Measurements from ENCODE around the gene RPSA.
A peak's percentile ranks its signal among the peaks of the same experiment; 100 is the strongest.
"Not testable (repeated sequence)": the region's sequence is repeated elsewhere in the genome, so short reads cannot be mapped to it uniquely, and the experiment has no call there.

The RPSA gene

DNA sequence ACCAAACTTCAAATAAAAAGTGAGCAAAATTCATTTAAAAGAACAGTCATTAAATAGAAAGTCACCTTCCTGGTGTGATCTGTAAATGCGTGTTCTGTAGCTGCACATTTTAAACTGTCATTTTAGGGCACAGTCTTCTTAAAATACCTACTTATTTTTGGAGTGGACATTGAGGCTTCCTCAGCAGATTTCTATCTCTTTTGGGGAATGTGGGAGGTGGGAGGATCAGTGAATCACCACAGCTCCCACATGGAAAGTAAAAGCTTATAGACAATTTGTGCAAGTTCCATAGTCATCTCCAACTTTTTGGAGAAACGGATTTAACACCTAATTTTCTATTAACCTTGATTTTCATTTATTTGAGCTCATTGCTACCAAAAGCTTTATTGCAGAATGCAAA is 39.9 kb downstream of the RPSA start:
- DNase-seq: no peak
- in situ Hi-C loops (cut with HindIII; ENCODE audit: low pct_ligation_motif_present, low pct_unique_long_range_greater_than_20kb, low sequenced_read_pairs): no loop called here

DNA sequence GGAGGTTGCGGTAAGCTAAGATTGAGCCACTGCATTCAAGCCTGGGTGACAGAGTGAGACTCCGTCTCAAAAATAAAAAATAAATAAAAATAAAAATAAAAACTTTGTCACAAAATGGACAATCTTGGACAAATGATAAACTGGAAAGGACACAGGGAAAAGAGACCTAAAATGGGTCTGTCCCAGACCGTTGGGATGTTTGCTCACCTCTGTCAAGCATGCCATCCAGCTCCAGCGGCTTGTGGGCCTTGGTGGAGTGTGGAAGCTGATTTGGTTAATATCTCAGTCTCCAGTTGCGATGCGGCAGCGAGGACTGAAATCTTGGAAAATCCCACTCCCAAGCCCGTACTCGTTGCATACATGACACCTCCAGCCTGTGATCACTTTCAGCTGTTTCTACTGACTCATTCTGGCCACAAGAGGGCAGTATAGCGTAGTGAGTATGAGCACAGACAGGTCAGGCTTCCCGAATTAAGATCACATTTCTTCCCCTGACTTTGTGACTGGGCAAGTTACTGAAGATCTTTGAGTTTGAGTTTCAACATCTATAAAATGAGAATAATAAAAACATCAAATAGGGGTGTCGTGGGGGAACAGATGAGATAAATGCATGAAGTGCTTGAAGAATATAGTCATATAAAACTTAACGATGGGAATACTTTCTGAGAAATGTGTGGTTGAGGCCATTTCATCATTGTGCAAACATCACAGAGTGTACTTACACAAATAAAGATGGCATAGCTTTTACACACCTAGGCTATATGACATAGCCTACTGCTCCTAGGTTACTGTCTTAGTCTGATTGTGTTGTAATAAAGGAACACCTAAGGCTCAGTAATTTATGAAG is 41.3 kb downstream of the RPSA start:
- in situ Hi-C loops (cut with HindIII; ENCODE audit: low pct_ligation_motif_present, low pct_unique_long_range_greater_than_20kb, low sequenced_read_pairs): no loop called here
- peak; percentile 78 for DNase-seq

DNA sequence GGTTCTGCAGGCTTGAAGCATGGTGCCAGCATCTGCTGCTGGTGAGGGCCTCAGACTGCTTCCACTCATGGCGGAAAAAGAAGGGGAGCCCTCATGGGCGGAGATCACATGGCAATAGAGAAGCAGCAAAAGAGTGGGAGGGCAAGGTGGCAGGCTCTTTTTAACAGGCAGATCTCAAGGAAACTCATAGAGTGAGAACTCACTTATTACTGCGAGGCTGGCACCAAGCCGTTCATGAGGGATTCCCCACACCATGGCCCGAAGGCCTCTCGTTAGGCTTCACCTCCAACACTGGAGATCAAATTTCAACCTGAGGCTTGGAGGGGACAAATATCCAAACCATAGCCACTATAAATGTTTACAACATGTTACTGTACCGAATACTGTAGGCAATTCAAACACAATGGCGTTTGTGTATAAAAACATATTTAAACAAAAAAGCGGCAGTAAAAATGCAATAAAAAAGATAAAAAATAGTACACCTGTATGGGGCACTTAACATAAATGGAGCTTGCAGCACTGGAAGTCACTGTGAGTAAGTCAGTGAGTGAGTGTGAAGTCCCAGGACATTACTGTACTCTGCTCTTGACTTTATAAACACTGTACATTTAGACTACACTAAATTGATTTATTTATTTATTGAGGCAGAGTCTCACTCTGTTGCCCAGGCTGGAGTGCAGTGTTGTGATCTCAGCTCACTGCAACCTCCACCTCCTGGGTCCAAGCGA is 42.1 kb downstream of the RPSA start:
- DNase-seq: no peak
- in situ Hi-C loops (cut with HindIII; ENCODE audit: low pct_ligation_motif_present, low pct_unique_long_range_greater_than_20kb, low sequenced_read_pairs): no loop called here

DNA sequence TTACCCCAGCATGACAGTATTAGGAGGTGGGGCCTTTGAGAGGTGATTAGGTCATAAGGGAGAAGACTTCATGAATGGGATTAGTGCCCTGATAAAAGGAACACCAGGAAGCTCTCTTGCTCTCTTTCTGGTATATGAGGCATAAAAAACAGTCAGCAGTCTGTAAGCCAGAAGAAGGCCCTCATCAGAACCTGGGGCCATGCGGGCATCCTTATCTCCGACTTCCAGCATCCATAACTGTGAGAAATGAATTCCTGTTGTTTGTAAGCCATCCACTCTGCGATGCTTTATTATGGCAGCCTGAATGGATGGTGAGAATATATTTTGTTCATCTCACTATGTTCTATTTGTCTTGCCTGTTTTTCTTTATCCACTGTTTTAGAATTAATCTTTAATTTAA is 43.3 kb downstream of the RPSA start:
- in situ Hi-C loops (cut with HindIII; ENCODE audit: low pct_ligation_motif_present, low pct_unique_long_range_greater_than_20kb, low sequenced_read_pairs): no loop called here
- no peak for DNase-seq

DNA sequence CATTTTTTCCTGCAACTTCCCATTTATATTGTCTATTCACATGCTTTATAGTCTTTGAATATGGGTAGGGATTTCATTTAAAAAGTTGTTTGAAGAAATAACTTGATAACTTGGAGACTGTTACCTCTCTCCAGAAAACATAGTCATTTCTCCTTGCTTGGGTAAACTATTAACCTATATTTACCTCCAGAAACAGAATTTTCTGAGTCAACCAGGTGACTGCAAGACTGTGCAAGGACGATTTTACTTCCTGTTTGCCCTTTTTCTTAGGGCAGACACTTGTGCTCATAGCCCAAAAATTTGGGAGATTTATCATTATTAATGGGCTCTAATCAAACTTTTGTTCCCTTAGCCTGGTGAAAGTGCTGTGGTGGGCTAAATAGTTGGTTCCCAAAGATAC is 46.6 kb downstream of the RPSA start:
- no peak for DNase-seq
- in situ Hi-C loops (cut with HindIII; ENCODE audit: low pct_ligation_motif_present, low pct_unique_long_range_greater_than_20kb, low sequenced_read_pairs): no loop called here

DNA sequence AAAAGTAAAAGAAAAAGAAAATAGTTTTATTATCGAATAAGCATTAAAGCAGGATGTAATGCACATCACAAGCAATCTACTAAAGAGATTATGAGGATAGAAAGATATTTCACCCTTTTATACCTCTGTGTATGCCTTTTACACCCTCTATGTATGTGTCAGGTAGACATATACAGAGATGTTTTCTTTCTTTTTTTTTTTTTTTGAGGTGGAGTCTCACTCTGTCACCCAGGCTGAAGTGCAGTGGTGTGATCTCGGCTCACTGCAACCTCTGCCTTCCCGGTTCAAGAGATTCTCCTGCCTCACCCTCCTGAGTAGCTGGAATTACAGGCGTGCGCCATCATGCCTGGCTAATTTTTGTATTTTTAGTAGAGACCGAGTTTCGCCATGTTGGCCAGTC is 47.4 kb downstream of the RPSA start:
- in situ Hi-C loops (cut with HindIII; ENCODE audit: low pct_ligation_motif_present, low pct_unique_long_range_greater_than_20kb, low sequenced_read_pairs); DNase-seq: not testable (repeated sequence)

DNA sequence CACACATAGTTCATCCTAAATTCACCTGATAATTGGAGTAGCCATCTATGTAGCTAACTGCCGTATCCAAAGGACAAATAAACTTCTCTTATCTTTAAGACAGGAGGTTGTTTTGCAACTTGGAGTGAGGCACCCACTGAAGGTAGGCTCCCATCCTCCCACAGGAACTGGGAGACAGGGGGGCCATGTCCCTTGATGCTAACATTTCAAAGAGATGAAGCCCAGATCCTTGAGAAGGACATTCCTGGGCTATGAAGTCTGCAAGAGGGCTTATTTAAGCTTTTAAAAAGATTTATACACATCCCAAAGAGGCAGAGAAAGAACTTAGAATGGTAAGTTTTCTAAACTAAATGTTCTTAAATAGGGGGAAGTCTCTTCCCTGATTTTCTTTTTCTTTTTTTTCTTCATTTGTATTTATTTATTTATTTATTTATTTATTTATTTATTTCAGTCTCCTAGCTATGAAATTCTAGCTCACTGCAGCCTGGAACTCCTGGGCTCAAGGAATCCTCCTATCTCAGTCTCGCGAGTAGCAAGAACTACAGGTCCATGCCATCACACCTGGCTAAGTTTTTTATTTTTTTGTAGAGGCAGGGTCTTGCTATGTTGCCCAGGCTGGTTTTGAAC is 48.2 kb downstream of the RPSA start:
- in situ Hi-C loops (cut with HindIII; ENCODE audit: low pct_ligation_motif_present, low pct_unique_long_range_greater_than_20kb, low sequenced_read_pairs): no loop called here
- DNase-seq: no peak

DNA sequence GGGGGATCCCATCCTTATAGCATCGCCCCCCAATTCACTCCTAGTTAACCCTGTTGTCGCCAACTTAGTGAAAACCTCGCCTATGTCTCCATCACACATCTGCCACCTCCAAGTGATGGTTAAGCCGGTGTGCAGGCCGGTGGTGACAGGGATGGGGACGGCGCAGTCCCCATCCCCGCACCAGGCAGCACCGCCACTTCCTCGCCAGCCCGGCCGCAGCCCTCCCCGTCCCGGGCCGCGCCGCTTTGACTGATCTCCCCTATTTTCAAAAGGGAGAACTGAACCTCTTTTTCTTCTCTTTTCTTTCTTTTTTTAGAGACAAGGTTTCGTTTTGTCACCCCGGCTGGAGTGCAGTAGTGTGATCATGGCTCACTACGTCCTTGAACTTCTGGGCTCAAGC is 49.6 kb downstream of the RPSA start:
- in situ Hi-C loops (cut with HindIII; ENCODE audit: low pct_ligation_motif_present, low pct_unique_long_range_greater_than_20kb, low sequenced_read_pairs): no loop called here
- no peak for DNase-seq

DNA sequence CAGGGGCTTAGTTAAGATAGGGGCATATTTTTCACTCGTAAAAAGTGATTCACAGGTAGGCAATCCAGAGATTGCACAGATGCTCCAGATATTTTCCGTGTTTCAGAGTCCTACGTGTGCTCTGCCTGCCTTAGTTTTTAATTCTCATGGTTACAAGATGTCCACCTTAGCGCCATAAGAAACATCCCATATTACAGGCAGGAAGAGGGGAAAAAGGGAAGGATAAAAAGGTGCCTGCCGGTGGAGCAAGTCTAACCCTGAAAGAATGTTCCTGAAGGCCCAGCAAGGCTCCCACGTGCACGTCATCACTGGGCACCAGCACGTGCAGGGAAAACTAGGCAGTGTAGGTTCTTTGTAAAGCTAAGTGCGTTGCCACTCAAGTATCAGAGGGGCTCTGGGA is 50.8 kb downstream of the RPSA start:
- DNase-seq: no peak
- in situ Hi-C loops (cut with HindIII; ENCODE audit: low pct_ligation_motif_present, low pct_unique_long_range_greater_than_20kb, low sequenced_read_pairs): no loop called here

DNA sequence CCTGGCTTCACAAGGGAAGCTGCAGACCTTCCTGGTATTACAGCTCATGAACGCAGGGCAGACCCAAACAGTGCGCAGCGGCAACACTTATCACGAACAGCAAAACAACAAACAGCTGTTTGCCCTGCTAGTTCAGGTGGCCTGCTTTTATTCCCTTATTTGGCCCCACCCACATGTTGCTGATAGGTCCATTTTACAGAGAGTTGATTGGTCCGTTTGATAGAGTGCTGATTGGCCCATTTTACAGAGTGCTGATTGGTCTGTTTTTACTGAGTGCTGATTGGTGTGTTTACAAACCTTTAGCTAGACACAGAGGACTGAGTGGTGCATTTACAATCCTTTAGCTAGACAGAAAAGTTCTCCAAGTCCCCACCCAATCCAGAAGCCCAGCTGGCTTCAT is 52.1 kb downstream of the RPSA start:
- DNase-seq; in situ Hi-C loops (cut with HindIII; ENCODE audit: low pct_ligation_motif_present, low pct_unique_long_range_greater_than_20kb, low sequenced_read_pairs): not testable (repeated sequence)

DNA sequence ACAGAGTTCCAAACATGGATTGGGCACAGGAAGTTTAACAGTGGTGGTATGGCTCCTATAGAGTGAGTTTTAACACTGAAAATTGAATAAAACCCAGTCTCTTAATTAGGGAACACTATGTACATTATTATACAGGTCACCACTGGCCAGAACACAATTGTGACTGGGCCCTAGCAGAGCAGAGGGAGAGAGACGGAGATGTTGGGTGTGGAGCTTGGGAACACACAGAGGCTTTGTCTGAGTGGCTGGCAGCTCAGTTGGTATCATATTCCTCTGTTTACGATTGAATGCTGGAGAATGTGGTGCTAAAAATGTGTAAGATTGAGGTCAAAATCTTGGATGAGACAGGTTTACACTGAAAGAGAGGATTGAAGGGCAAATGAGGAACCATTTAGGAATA is 54.2 kb downstream of the RPSA start:
- in situ Hi-C loops (cut with HindIII; ENCODE audit: low pct_ligation_motif_present, low pct_unique_long_range_greater_than_20kb, low sequenced_read_pairs): no loop called here
- DNase-seq: no peak

Measured in ACHN (cell line).